Effector CD8-positive, alpha-beta T cell (primary cell): Measurements from ENCODE around the gene DCHS1.

Source experiments
- DNase-seq: peaks from one replicate; lab custom pipeline; 2025; lab: John Stamatoyannopoulos, UW

The DCHS1 gene

DNA sequence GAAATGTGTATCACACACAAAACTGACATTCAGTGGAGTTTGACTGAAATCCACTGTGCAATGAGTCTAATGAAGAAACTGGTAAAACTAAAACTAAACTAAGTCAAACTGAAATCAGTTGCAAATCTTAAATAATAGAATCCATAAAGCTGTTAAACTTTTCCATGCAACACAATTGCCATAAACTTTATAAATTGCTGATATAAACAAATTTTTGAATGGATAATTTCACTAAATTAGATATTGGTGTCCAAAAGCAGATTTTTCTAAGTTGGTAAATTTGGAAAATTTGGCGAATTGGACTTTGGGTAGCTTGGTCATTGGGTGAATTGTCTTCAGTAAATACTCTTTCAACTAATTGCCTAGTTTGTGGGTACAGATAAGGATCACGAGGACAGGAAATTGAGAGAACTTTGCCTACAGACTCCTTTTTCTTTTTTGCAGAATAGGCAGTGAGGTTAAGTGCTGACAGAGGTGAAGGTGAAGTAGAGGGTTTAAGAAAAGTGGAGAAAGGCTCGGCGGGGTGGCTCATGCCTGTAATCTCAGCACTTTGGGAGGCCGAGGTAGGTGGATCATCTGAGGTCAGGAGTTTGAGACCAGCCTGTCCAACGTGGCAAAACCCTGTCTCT, 14.7 kb upstream of the DCHS1 start:
- no peak for DNase-seq

DNA sequence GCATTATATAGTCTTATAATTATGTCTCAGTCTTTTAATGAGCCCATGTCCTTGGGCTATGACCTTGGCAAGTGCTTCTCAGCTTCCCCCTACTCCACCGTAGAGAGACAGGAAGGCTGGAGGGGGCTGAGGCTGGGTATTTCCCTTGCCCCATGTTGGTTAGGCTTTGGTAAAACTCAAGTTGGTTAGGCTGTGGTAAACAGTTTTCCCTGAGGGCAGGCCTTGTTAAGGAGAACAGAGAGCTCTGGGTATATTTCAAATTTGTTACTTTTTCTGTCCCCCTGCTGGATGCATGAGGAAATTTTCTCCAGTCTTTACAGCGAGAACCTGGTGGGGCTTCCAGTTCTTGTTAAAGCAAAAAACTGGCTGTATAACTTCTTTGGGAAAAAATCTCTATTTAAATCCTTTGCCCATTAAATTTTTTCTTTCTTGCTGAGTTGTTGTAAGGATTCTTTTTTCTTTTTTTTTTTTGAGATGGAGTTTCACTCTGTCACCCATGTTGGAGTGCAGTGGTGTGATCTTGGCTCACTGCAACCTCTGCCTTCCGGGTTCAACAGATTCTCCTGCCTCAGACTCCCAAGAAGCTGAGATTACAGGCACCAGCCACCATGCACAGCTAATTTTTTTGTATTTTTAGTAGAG, 12.2 kb upstream of the DCHS1 start:
- no peak for DNase-seq

DNA sequence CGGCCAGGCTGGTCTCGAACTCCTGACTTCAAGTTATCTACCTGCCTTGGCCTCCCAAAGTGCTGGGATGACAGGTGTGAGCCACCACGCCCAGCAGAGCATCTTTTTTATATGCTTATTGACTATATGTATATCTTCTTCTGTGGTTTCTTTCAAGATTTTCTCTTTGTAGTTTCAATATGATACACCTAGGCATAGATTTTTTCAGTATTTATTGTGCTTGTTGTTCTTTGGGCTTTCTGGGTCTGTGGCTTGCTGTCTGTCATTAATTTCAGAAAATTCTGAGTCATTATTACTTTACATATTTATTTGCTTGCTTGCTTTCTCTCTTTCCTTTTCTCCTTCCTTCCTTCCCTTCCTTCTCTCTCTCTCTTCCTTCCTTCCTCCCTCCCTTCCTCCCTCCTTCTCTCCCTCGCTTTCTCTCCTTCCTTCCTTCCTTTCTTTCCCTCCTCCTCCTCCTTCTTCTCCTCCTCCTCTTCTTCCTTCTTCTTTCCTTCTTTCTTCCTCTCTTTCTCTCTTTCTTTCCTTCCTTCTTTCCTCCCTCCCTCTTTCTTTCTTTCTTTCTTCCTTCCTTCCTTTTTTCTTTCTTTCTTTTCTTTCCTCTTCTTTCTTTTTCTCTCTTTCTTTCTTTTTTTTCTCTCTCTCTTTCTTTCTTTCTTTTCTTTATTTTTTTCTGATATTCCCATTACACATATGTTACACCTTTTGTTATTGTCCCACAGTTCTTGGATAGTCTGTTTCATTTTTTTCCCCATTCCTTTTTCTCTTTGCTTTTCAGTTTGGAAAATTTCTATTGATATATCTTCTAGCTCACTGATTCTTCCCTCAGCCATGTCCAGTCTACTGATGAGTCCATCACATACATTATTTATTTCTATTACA, 10.9 kb upstream of the DCHS1 start:
- no peak for DNase-seq

DNA sequence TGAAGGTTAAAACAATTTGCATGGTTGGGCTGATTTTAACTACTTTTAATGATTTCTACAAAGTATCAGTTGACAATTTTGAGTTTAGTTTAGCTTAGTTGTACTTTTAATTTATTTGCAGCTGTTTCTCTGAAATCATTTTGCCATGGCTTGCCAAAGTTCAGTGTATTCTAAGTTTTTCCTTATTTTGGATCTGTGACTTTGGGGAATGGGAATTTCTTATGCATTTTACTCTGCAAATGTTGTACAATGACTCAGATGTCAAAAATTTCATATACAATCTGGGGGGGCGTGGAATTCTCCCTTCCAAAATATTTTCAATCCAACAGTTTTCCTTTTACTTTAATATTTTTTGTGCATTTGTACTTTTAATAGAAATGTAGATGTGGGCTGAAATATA, 8.9 kb upstream of the DCHS1 start:
- DNase-seq: no peak

DNA sequence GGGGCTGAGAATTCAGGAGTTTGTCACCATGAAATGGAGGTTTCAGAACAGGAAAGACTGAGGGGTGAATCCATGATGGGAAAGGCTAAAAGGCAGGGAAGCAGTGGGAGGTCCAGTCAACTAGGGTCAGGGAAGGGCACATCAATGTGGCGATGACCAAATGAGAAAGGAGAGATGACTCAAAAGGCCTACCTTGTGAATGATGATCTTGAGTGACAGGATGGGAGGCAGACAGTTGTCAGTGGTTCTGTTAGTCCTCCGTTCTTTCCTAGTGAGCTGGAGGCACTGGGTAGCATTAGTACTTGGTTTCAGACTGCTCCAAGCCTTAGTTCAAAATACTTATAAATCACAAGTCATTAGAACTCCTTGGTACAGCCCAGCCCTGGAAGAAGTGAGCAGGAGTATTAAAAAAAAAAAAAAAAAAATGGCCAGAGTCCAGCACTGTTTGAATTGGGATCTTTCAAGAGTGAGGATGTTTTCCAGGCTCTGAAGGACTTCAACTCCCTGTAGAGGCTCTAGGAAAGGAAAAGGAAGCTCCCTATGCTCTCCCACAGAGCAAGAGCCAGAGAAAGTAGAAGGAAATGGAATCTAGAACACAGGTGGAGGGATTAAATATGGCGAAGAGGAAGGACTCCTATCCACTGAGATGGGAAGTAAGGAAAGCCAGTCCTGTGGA, 8.3 kb upstream of the DCHS1 start:
- no peak for DNase-seq

DNA sequence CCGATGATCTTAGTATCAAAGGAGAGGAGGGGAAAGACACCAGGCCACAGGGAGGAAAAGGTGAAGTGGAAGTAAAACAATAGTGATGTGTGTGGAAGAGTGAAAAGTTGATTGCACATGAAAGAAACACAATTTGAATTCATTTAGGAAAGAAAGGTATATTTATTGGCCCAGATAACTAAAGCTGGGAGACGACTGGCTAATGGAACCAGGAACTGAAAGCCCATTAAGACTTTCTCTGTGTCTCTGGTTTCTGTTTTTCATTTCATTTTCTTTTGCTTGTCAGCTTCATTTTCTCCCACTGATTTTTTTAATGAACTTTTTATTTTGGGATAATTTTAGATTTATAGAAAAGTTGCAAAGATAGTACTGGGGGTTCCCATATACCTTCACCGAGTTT, 5.1 kb upstream of the DCHS1 start:
- DNase-seq: no peak

DNA sequence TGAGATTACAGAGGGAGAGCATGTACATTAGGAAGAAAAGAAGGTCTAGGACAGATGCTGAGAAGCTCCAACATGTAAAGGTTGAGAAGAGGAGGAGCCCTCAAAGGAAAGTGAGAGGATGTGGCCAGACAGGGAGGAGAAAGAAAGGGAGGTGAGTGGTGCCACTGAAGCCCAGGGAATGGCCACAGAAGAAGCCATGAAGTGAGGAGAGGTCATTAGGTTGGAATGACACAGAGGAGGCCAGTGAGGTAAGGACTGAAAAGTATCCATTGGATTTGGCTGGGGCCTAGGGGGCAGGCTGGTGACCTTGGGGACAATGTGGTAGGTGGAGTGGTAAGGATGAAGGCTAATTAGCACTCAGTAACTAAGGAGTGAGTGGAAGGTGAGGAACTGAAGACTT, 3.0 kb upstream of the DCHS1 start:
- no peak for DNase-seq

DNA sequence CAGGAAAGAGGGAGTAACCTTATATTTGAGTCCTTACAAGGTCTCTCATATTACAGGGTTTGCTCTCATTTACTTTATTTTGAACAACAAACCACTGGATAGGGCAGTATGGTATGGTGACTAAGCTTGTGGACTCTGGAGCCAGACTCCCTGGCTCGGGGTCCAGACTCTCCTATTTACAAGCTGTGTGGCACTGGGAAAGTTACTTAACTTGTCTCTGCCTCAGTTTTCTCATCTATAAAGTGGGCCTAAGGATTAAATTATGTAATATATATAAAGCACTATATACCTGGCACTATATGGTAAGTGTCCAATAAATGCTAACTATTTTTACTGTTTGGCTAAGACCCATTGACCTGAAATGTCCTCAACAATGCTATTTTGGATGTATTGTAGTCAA, 1.7 kb upstream of the DCHS1 start:
- DNase-seq: no peak

DNA sequence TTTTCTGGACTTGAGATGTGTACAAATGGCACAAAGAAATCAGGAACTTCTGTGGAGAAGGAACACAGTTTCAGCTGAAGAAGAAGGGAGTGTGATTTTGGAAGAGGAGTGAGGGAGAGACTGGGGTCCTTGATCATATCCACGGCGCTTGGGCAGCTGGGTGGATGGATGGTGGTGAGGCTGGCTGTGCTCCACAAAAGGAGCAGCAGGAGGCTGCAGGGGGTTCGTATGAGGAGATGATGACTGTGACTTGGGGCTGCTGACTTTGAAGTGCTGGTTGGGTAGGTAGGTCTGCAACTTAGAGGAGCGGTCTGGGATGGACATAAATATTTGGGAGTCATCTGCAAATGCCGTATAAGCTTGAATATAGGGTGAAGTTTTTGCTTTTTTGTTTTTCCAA, 1.3 kb upstream of the DCHS1 start:
- DNase-seq: no peak

DNA sequence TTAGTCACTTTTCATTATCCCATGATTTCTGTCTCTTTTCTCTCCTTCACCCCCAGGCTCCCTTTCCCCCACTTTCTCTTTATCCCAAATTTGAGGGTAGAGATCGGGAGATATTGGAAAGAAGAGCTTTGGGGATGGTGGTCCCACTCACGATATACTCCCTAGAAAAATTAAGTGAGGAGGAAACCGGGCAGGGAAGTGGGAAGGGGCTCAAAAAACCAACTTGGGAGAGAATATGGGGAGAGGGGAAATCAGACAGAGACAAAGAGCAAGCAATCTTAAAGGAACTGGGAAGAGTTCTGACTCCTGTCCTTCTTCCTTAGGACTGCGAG, 941 bp upstream of the DCHS1 start:
- DNase-seq: no peak

DNA sequence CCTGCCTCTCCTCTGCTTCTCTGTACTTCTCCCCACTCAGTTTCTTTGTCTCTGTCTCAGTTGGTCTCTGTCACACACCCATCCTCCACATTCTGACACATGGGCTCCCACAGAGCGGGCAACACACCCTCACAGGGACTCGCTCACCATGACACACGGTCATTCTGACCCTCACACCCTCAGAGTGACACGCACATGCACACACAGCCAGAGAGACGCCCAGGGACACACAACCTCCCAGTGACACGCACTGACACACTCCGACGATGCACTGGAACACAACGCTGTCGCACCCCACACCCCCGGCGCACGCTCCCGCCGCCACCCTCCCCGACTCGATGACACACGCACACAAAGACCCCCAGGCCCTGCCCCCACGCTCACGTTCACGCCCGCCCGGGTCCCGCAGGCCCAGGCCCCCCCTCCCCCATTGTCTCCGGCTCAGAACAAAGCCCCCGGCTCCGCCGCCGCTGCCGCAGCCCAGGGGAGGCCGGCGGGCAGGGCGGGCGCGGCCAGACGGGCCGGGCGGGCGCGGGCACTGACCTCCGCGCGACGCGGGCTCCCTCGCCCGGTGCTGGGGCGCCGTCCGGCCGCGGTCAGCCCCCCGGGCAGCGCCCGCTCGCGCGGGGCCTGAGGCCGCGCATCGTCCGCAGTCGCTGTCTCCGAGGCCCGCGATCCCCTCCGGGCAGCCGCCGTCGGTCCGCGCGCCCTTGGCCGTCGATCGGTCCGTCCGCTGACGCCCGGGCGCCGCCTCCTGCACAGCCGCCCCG, 404 bp downstream of the DCHS1 start:
- DNase-seq: peak; percentile 18

DNA sequence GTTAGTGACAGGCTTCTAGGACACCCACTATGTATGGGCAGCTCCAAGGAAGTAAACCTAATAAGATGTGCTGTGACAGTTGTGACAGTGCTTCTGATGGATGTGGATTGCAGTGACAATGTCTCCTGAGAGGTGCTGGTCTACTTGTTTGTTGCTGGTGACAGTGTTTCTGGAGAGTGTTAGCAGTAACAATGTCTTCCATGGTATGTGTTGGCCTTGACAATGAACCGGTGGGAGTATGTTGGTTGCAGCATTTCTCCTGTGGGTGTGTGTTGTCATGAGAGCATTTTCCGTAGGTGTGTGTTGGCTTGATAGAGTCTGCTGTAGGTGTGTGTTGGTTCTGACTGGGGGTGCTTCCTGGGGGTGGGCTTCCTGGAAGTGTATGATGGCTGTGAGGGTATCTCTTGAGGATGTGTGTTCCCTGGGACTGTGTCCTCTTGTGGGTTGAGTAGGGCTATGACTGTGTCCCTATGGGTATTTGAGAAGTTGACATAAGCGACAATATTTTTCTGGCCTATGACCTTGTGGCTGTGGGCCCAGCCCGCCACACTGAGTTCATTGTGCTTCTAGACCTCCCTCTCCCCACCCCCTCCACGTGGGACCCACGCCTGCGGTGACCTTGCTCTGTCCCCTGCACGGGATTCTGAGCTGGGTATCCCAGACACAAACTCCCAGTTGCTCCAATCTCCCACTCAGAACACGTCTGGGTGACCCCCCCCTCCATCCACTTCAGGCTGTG, 1.2 kb downstream of the DCHS1 start:
- DNase-seq: no peak

DNA sequence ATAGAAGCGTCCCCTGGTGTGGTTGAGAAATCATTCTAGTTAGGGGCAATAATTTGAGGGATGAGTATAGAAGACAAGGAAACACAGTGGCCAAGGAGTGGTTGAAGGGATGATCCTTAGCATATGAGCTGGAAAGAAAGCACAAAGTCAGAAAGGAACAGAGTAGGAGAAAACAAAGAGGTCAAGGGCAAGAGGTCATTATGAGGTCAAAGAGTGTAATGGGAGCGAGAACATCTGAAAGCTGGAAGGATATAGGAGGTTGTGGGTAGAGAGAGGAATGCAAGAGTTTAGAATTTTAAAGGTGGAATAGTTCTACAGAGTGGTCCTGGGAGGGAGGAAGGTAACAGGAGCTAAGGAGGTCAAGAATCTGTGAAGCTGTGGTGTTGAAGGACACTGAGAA, 2.0 kb downstream of the DCHS1 start:
- DNase-seq: no peak

DNA sequence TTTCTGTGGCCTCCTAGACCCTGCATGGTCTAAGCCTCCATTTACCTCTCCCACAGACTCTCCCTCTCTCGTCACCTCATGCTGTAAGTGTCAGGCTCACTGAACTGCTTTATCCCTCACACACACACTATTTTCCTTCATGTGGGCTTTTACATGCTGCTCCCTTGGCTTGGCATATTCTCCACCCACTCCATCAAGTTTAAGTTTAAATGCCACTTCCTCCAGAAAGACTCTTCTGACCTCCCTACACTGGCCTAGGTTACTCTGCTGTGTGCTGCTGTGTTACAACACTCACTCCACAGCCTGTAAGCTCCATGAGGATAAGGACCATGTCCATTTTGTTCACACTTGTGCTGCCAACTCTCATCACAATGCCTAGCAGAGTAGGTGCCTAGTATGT, 2.5 kb downstream of the DCHS1 start:
- no peak for DNase-seq

DNA sequence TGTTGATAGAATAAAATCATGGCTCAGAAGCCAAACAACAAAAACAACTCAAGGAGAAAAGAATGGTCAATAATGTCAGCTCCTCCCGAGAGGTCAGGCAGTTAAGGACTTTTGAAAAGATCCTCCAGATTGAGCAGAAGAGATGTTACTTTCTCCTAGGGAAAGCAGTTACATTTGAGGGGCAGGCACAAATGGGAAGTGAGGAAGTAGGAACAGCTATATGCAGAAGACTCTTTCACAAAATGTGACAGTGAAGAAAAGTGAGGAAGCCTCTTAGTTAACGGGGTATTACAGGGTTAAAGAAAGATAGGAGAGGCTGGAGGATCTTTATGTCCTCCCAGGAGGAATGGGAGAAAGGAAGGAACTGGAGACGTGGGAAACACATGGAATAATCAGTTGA, 3.4 kb downstream of the DCHS1 start:
- no peak for DNase-seq

DNA sequence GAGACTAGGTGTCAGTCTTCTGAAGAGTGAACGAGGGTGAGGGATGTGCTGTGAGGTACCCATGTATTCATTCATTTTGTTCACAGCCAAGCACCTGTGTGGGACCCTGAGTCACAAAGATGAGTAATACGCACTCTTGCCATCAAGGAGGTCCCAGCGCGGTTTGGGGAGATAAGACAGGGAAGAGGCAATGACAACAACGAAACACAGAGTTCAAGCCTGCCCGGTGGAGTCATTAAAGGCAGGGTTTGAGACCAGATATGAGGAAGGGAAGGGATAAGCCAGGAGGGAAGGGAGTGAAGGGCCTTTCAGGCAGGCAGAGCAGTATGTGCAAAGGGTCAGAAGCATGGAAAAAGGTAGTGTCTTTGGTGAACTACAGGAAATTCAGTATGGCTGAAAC, 4.6 kb downstream of the DCHS1 start:
- DNase-seq: no peak

DNA sequence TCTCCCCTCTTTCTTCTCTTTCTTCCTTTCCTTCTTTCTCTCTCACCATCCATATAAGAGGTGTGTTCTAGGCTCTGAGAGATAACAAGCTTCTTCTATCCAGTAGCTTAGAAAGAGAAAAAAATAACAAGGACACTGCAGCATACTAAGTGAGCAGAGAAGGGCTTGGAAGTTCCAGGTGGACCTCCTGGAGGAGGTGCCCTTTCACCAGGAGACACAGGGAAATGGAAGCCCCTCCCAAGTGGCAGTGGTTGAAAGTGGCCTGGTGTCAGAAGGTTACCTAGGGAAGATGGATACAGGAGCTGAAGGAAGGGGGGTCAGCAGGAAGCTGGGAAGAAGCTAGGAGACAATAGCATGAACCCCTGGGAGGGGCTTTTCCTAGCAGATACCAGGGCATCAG, 5.5 kb downstream of the DCHS1 start:
- no peak for DNase-seq

DNA sequence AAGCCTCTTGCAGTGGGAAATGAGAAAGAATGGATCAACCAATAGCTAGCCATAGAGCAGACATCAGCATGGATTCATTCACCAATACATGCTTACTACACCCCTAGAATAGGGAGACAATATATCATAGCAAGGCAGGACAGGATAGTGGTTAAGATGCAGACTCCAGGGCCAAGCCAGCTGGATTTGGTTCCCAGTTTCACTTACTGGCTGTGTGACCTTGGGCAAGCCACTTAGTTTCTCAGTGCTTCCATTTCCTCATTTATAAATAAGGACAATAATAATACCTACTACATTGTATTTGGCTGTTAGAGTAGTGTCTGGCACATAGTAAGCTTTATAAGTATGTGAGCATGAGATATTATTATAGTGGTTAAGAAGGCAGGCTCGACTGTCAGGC, 7.1 kb downstream of the DCHS1 start:
- DNase-seq: no peak

DNA sequence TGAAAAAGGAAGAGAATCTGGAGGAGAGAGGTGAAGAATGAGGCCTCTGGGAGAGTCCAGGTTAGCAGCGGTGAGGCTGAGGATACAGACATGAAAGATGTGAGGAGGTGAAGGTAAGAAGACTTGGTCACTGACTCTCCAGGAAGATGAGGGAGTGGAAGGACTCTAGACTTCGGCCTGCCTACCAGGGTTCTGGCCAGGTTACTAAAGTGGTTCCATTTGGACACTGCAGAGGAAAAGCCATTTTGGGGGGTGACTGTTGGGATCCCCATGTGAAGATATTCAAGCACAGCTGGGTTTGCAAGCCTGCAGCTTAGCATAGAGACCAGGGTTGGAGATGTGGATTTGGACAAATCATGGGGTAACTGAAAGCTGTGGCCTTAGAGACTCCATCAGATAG, 7.8 kb downstream of the DCHS1 start:
- no peak for DNase-seq

DNA sequence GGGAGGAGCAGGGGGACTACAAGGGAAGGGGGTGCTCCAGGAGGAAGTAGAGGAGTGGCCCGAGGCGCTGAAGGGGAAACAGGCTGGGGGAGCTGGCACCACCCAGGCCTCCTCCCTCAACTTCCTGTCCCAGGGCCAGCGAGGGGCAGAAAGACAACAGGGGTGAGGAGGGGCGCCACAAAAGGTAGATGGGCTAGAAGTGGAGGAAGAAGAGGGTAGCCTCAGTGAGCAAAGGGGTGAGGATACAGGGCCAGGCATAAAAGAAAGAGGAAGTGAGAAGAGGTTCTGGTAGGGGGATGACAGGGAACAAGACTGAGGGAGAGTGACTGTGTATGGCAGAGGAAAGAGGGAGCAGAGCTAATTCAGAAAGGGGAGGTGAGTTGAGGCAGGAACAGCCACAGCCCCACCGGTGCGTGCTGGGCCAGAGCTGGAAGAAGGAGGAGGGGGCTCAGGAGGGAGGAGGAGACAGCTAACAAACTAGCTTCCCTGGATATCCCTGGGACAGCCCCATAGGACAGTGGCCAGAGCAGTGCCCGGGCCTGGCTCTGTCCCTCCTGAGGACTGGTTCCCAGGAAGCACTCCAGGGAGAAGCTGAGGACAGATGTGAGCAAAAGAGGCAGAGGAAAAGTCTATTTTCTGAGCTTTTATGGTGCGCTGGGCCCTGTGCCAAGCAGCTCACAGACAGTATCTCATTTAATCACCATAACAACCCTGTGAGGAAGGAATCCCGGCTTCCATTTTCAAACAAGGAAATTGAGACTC, 8.5 kb downstream of the DCHS1 start:
- peak; percentile 14 for DNase-seq

DNA sequence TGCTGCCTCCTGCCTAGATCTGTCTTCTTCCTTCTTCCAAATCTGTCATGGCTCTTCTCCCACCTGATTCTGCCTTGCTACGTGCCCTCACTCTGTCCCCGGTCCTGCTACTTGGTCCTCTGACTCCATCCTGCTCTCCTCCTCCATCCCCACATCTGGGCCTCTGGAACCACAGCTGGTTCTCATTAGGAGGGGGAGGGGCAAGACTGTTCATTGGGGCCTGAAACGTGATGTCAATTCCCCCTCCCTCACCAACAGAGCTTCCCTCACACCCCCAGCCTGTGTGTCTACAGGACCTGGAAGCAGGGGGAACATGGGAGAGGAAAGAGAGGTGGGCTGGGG, 9.1 kb downstream of the DCHS1 start:
- DNase-seq: no peak
